ENCODE results near the gene KLHL29. TPM values are rescaled to one million over a fixed set of nuclear protein-coding genes. Genes with fewer than 3 reads are reported as not detected.

The KLHL29 gene
- total RNA-seq, 1 experiment from 2014 or later: 2.4 TPM

DNA sequence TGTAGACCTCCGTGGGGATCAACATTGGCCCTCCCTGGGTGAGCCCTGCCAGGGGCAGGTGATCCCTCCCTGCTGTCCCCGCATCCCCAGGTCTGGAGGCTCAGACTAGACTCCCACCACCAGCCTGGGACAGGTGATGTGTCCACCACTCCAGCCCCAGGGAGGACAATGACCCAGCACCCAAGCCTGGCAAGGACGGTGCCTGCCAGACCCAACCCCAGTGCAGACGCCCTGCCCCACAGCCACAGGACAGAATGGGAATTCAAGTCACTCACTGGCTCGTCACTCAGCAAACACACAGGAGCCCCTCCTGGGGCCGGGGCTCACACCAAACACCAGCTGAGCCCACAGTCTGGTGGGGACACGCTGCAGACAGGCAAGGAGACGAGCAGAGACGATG, 302.2 kb downstream of the KLHL29 start:
- Histone ChIP-seq H3K27me3 (ENCODE audit: insufficient read depth, low read length) (no peaks in the 10 kb centered on the region), H3K4ac (ENCODE audit: low read depth, low read length) (no peak overlapping the region), H2BK12ac (ENCODE audit: insufficient read length, low read depth, low read length) (no peak overlapping the region), H3K27ac (ENCODE audit: insufficient read length, low read depth, low read length) (no peak overlapping the region), H3K79me2 (ENCODE audit: insufficient read depth, low read length) (no peaks in the 10 kb centered on the region), H2BK20ac (ENCODE audit: low read depth, low read length, poor library complexity, severe bottlenecking) (no peak overlapping the region), H2AFZ (ENCODE audit: low read length) (no peak overlapping the region), H4K5ac (ENCODE audit: insufficient read length, low read depth, low read length) (no peak overlapping the region), H3K18ac (ENCODE audit: insufficient read length, low read depth, low read length) (no peak overlapping the region), H4K91ac (ENCODE audit: insufficient read length, low read depth, low read length) (no peak overlapping the region), H3K56ac (ENCODE audit: insufficient read length, low read depth, low read length) (no peak overlapping the region), H2BK120ac (ENCODE audit: low read depth, low read length, poor library complexity, severe bottlenecking) (no peak overlapping the region), H4K8ac (replicated peaks; ENCODE audit: insufficient read length, low read depth, low read length) (no peak overlapping the region), H4K20me1 (ENCODE audit: control insufficient read depth, insufficient read depth, insufficient read length) (no peaks in the 10 kb centered on the region), H3T11ph (ENCODE audit: low read length) (no peak overlapping the region), H3K23me2 (ENCODE audit: insufficient read length, low read depth, low read length, poor library complexity, severe bottlenecking) (no peaks in the 10 kb centered on the region), H3K9me3 (ENCODE audit: control insufficient read depth, low read depth, low read length) (no peaks in the 10 kb centered on the region), H3K4me1 (ENCODE audit: insufficient read depth, low read length) (no peaks in the 10 kb centered on the region), H2BK5ac (ENCODE audit: insufficient read length, low read length) (no peak overlapping the region), H2AK5ac (ENCODE audit: insufficient read length, low read length) (no peak overlapping the region), H3K4me2 (ENCODE audit: insufficient read depth, insufficient read length, low read length) (no peak overlapping the region), H3K23ac (ENCODE audit: insufficient read length, low read depth, low read length) (no peak overlapping the region), H3K9ac (ENCODE audit: extremely low read depth, insufficient read length, low read length) (no peak overlapping the region), H2BK15ac (ENCODE audit: low read depth, low read length) (no peak overlapping the region), H3K79me1 (ENCODE audit: insufficient read depth, low read depth, low read length, poor library complexity, severe bottlenecking) (no peaks in the 10 kb centered on the region), H3K14ac (ENCODE audit: insufficient read depth, low read length) (no peak overlapping the region)
- no peak for DNase-seq
- Mint-ChIP-seq H3K4me1 (peaks cover 10 to 28% of the 10 kb centered on the region in 2 experiments), H3K4me3 (no peak overlapping the region), H3K9me3 (no peaks in the 10 kb centered on the region; a peak in 1 of 5 replicates), H3K36me3 (ENCODE audit: insufficient read depth in 1 of 3, low read depth in 3 of 3) (peaks cover 0 to 4% (median 0%) of the 10 kb centered on the region in 3 experiments; a peak in 3 of 7 replicates), H3K27ac (no peak overlapping the region; a peak in 1 of 7 replicates), H3K27me3 (ENCODE audit: low read depth) (peaks cover 5% of the 10 kb centered on the region)
- TF ChIP-seq CTCF (conservative IDR thresholded peaks at IDR 0.05): no peak
- WGBS (ENCODE audit: extremely low coverage, insufficient read length, low lambda C conversion rate): no CpG with 5 or more reads among the region's 9 CpGs
